Mesenchymal stem cell (in vitro differentiated cells and primary cell): ENCODE data around the gene EIF2D.

Experiments used
- DNase-seq: peaks from one replicate; pipeline ENCODE4 v3.0.0-alpha.2; 2013
- H2AFZ ChIP-seq: one replicate; pipeline ENCODE4 v1.6.1; 2013; ENCODE audit warnings: low read depth, mild to moderate bottlenecking, control low read depth, inconsistent platforms, low read length, moderate library complexity
- H2AK5ac ChIP-seq: 2 replicates; pipeline ENCODE4 v1.6.1; 2013; ENCODE audit warnings: low read length, moderate library complexity, mild to moderate bottlenecking, inconsistent platforms; ENCODE audit not compliant: severe bottlenecking
- H2BK120ac ChIP-seq: one replicate; pipeline ENCODE4 v1.6.1; 2013; ENCODE audit warnings: low read depth, mild to moderate bottlenecking, inconsistent platforms, low read length, moderate library complexity
- H2BK12ac ChIP-seq, 2 experiments: one replicate each; pipeline ENCODE4 v1.6.1; 2013; ENCODE audit warnings: inconsistent platforms in 2 of 2, low read length in 2 of 2, mild to moderate bottlenecking in 2 of 2, moderate library complexity in 2 of 2, control low read depth in 1 of 2
- H2BK15ac ChIP-seq: one replicate; pipeline ENCODE4 v1.6.1; 2013; ENCODE audit warnings: mild to moderate bottlenecking, low read depth, inconsistent platforms; ENCODE audit not compliant: poor library complexity, severe bottlenecking
- H2BK5ac ChIP-seq: 2 replicates; pipeline ENCODE4 v1.6.1; 2013; ENCODE audit warnings: low read depth, mild to moderate bottlenecking, low read length, control low read depth, inconsistent platforms; ENCODE audit not compliant: poor library complexity, severe bottlenecking
- H3K14ac ChIP-seq, 2 experiments: one replicate each; pipeline ENCODE4 v1.6.1; 2013; ENCODE audit warnings: inconsistent platforms in 2 of 2, low read length in 2 of 2, control low read depth in 1 of 2, mild to moderate bottlenecking in 1 of 2, moderate library complexity in 1 of 2
- H3K18ac ChIP-seq, 2 experiments: one replicate each; pipeline ENCODE4 v1.6.1; 2013; ENCODE audit warnings: inconsistent platforms in 2 of 2, low read length in 2 of 2, control low read depth in 1 of 2, low read depth in 1 of 2, mild to moderate bottlenecking in 1 of 2
- H3K23ac ChIP-seq, 2 experiments: one replicate each; pipeline ENCODE4 v1.6.1; 2013; ENCODE audit warnings: inconsistent platforms in 2 of 2, low read length in 2 of 2, mild to moderate bottlenecking in 2 of 2, moderate library complexity in 2 of 2, control low read depth in 1 of 2
- H3K27ac ChIP-seq: 2 replicates; pipeline ENCODE4 v1.5.1; 2013; ENCODE audit warnings: mild to moderate bottlenecking, moderate library complexity, low read length, control low read depth, inconsistent platforms; ENCODE audit not compliant: poor library complexity, severe bottlenecking
- H3K27me3 ChIP-seq, 2 experiments: 2 replicates each; pipeline versions ENCODE4 v1.6.1 to v1.7.0; 2013; ENCODE audit warnings: low read length in 2 of 2, mild to moderate bottlenecking in 2 of 2, moderate library complexity in 2 of 2, control low read depth in 1 of 2, inconsistent platforms in 1 of 2; ENCODE audit not compliant: control insufficient read depth in 1 of 2, insufficient read depth in 1 of 2
- H3K36me3 ChIP-seq, 2 experiments: 2 replicates each; pipeline versions ENCODE4 v1.6.1 to v1.7.0; 2013; ENCODE audit warnings: low read length in 2 of 2, control low read depth in 1 of 2, inconsistent platforms in 1 of 2, low read depth in 1 of 2, mild to moderate bottlenecking in 1 of 2; ENCODE audit not compliant: insufficient read depth in 2 of 2, control insufficient read depth in 1 of 2
- H3K4ac ChIP-seq, 2 experiments: one replicate each; pipeline ENCODE4 v1.6.1; 2013; ENCODE audit warnings: inconsistent platforms in 2 of 2, low read length in 2 of 2, mild to moderate bottlenecking in 2 of 2, moderate library complexity in 2 of 2, control low read depth in 1 of 2, low read depth in 1 of 2
- H3K4me1 ChIP-seq: 2 replicates; pipeline ENCODE4 v1.6.1; 2013; ENCODE audit warnings: low read depth, low read length, control low read depth; ENCODE audit not compliant: control insufficient read depth, insufficient read depth
- H3K4me2 ChIP-seq: 2 replicates; pipeline ENCODE4 v1.6.1; 2013; ENCODE audit warnings: low read length, mild to moderate bottlenecking, inconsistent platforms; ENCODE audit not compliant: poor library complexity, severe bottlenecking
- H3K4me3 ChIP-seq, 2 experiments: 2 replicates each; pipeline versions ENCODE4 v1.5.1 to v1.7.0; 2013; ENCODE audit warnings: low read length in 2 of 2, mild to moderate bottlenecking in 2 of 2, control low read depth in 1 of 2, low read depth in 1 of 2; ENCODE audit not compliant: insufficient read depth in 1 of 2
- H3K79me1 ChIP-seq: replicated peaks from 2 replicates; pipeline ENCODE4 v1.6.1; 2013; ENCODE audit warnings: mild to moderate bottlenecking, control low read depth, low read length, inconsistent platforms; ENCODE audit not compliant: poor library complexity, severe bottlenecking
- H3K9ac ChIP-seq: 2 replicates; pipeline ENCODE4 v1.7.0; 2013; ENCODE audit warnings: mild to moderate bottlenecking, low read length, moderate library complexity
- H3K9me3 ChIP-seq: 2 replicates; pipeline ENCODE4 v1.7.0; 2013; ENCODE audit warnings: mild to moderate bottlenecking, low read length; ENCODE audit not compliant: control insufficient read depth
- H4K8ac ChIP-seq: one replicate; pipeline ENCODE4 v1.6.1; 2013; ENCODE audit warnings: inconsistent platforms, mild to moderate bottlenecking, low read length, moderate library complexity
- H4K91ac ChIP-seq: one replicate; pipeline ENCODE4 v1.6.1; 2013; ENCODE audit warnings: mild to moderate bottlenecking, low read length, inconsistent platforms
- WGBS: methylation state at CpG from one replicate; pipeline ENCODE4 v1.1.7; 2013; ENCODE audit warnings: mixed read lengths; 5-methylcytosine and 5-hydroxymethylcytosine counted together

EIF2D gene

DNA sequence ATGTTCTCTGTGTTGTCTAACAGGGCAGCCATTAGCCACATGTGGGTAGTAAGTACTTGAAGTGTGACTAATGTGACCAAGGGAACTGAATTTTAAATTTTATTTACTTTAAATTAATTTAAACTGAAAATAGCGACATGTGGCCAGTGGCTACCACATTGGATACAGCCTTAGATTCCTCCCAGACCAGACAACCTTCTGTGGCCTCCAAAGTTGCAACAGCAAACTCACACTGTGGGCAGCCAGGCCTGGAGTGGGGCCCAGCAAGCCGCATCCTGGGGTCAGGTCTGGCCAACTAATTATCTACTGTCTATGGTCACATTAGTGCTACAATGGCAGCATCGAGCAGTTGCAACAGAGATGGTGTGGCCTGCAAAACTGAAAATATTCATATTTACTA, 11.7 kb downstream of the EIF2D start:
- no peaks in the 10 kb centered on the region for H3K27me3 ChIP-seq
- no peak overlapping the region for H3K14ac ChIP-seq
- H3K23ac ChIP-seq = no peak overlapping the region
- H2BK12ac ChIP-seq = no peak overlapping the region
- no peak overlapping the region for H3K4me2 ChIP-seq
- H2BK5ac ChIP-seq = no peak overlapping the region
- no peak overlapping the region for H2BK15ac ChIP-seq
- H3K79me1 ChIP-seq = no peaks in the 10 kb centered on the region
- H3K9me3 ChIP-seq = no peaks in the 10 kb centered on the region
- WGBS = 97% methylated on average over 3 of the region's 3 CpGs
- no peak overlapping the region for H3K4me3 ChIP-seq
- H3K4me1 ChIP-seq = no peaks in the 10 kb centered on the region
- H2AK5ac ChIP-seq = no peak overlapping the region
- no peak overlapping the region for H4K8ac ChIP-seq
- H3K36me3 ChIP-seq = peaks cover 47 to 93% of the 10 kb centered on the region in 2 experiments
- H3K4ac ChIP-seq = no peak overlapping the region
- no peak overlapping the region for H3K9ac ChIP-seq
- no peak for DNase-seq
- H2BK120ac ChIP-seq = no peak overlapping the region
- H2AFZ ChIP-seq = no peak overlapping the region
- no peak overlapping the region for H3K27ac ChIP-seq
- no peak overlapping the region for H3K18ac ChIP-seq
- no peak overlapping the region for H4K91ac ChIP-seq

DNA sequence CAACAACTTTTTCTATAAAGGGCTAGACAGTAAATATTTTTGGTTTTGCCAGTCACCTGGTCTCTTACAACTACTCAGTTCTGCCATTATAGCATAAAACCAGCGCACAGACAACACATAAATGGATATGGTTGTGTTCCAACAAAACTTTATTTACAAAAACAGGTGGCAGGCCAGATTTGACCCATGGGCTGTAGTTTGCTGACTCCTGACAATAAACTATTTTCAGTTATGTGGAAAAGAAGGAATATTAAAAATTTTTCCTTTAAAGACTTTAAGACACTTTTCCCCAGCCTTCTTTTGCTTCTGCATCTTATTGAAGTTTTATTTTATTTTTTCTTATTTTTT, 16.0 kb downstream of the EIF2D start:
- no peak for DNase-seq
- no peak overlapping the region for H3K18ac ChIP-seq
- no peak overlapping the region for H2AFZ ChIP-seq
- H3K9me3 ChIP-seq = no peaks in the 10 kb centered on the region
- no peak overlapping the region for H3K9ac ChIP-seq
- H2BK15ac ChIP-seq = no peak overlapping the region
- no peak overlapping the region for H2BK12ac ChIP-seq
- no peak overlapping the region for H4K91ac ChIP-seq
- no peak overlapping the region for H3K4ac ChIP-seq
- no peak overlapping the region for H3K23ac ChIP-seq
- no peaks in the 10 kb centered on the region for H3K27me3 ChIP-seq
- H3K36me3 ChIP-seq = peaks cover 48 to 94% of the 10 kb centered on the region in 2 experiments
- no peak overlapping the region for H3K14ac ChIP-seq
- H3K4me3 ChIP-seq = no peak overlapping the region
- no peak overlapping the region for H2BK120ac ChIP-seq
- no peak overlapping the region for H4K8ac ChIP-seq
- H2AK5ac ChIP-seq = no peak overlapping the region
- H3K79me1 ChIP-seq = no peaks in the 10 kb centered on the region
- no peaks in the 10 kb centered on the region for H3K4me1 ChIP-seq
- no peak overlapping the region for H3K4me2 ChIP-seq
- no CpG with 5 or more reads among the region's 1 CpG for WGBS
- no peak overlapping the region for H2BK5ac ChIP-seq
- no peak overlapping the region for H3K27ac ChIP-seq

DNA sequence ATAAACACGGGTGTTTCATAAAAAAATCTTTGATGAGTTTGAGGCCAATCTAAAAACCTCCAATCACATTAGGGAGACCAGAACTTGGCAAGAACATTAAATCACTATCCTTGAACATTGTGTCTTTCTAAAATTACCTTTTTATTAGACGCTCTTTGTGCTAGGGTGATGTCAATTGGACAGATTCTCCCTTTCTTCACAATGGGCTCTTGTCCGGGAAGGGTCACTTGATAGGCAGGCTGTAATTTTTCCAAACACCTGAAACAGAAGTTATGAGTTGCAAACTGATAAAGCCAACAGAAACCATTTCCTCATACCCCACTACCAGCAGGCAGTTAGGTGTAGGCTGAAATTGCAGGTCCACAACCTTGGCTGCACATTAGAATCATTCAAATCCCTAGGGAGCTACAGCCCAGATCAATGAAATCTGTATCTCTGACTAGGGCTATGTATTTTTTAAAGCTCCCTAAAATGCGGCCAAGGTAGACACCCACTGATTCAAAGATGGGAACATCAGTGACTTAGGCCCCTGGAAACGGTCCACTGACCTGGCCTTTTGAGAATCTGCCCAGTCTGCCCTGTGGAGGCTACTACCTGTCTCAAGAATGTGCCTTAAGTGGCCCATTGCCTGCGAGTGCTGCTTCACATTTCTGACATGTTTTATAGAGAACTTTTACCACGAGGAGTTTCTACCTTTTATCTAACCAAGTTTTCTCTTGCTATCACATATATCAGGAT, 16.5 kb downstream of the EIF2D start:
- Histone ChIP-seq H3K79me1 (no peaks in the 10 kb centered on the region), H3K27ac (no peak overlapping the region), H4K91ac (no peak overlapping the region), H2BK12ac (no peak overlapping the region), H3K4me1 (no peaks in the 10 kb centered on the region), H3K4ac (no peak overlapping the region), H4K8ac (no peak overlapping the region), H2BK5ac (no peak overlapping the region), H3K4me3 (no peak overlapping the region), H2AK5ac (no peak overlapping the region), H3K36me3 (peaks cover 47 to 94% of the 10 kb centered on the region in 2 experiments), H3K27me3 (no peaks in the 10 kb centered on the region), H3K14ac (no peak overlapping the region), H3K4me2 (no peak overlapping the region), H3K9me3 (no peaks in the 10 kb centered on the region), H2BK120ac (no peak overlapping the region), H3K9ac (no peak overlapping the region), H3K23ac (no peak overlapping the region), H3K18ac (no peak overlapping the region), H2BK15ac (no peak overlapping the region), H2AFZ (no peak overlapping the region)
- 95% methylated on average over 7 of the region's 7 CpGs for WGBS
- DNase-seq = no peak

DNA sequence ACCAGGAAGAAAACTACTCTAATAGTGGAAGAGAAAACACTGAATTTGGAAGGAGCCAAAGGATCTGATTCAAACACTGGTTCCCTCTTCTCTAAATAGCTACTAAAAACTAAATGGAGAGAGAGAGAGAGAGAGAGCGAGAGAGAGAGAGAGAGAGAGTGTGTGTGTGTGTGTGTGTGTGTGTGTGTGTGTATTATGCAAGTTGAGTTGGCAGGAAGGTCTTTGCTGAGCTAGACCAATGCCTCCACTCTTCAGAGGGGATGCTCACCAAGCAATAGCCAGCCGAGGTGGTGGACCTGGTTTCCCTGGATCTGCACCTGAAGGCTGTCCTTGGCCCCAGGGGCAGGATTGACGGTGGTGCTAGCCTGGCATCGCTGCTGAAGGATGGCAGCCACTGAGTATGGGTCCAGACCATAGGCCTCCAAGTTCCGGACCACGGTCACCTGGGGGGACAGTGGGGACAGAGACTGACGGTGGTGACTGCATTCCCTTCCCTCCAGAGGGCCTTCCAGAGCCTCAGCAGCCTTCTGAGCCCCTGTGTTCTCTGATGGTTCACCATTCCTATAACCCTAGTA, 18.8 kb downstream of the EIF2D start:
- no peak overlapping the region for H2BK12ac ChIP-seq
- no peak overlapping the region for H2BK15ac ChIP-seq
- peaks cover 6% of the 10 kb centered on the region for H3K4me1 ChIP-seq
- H3K27me3 ChIP-seq = no peaks in the 10 kb centered on the region
- 100% methylated on average over 7 of the region's 7 CpGs for WGBS
- no peak overlapping the region for H2AK5ac ChIP-seq
- H3K4ac ChIP-seq = no peak overlapping the region
- H2BK5ac ChIP-seq = no peak overlapping the region
- H3K79me1 ChIP-seq = no peaks in the 10 kb centered on the region
- H3K27ac ChIP-seq = no peak overlapping the region
- no peak overlapping the region for H2AFZ ChIP-seq
- H4K91ac ChIP-seq = no peak overlapping the region
- H3K4me3 ChIP-seq = no peak overlapping the region
- H3K14ac ChIP-seq = no peak overlapping the region
- H3K4me2 ChIP-seq = no peak overlapping the region
- no peak for DNase-seq
- H3K23ac ChIP-seq = no peak overlapping the region
- no peak overlapping the region for H3K9ac ChIP-seq
- no peak overlapping the region for H4K8ac ChIP-seq
- H3K9me3 ChIP-seq = no peaks in the 10 kb centered on the region
- H3K36me3 ChIP-seq = peaks cover 30 to 77% of the 10 kb centered on the region in 2 experiments
- H2BK120ac ChIP-seq = no peak overlapping the region
- no peak overlapping the region for H3K18ac ChIP-seq
